CD8-positive, alpha-beta T cell (primary cell): ENCODE measurements around the gene IQSEC1. TPM values are rescaled to one million over a fixed set of nuclear protein-coding genes. Genes with fewer than 3 reads are reported as not detected.

Experiments used
- total RNA-seq, 46 experiments: library from RNA in 2 of 46; stranded (reverse) in 2 of 46; gene quantifications; one replicate each; pipeline ENCODE4 v1.2.3 and lab custom pipeline; 2021 to 2026

Gene IQSEC1
- total RNA-seq, 2 experiments from 2014 or later = 71.2 to 79.0 TPM

Other genes starting within 250 kb of the IQSEC1 start
- 1,000 to 10,000 TPM; 4,188 to 4,224 TPM for gene RPL32, start 231.9 kb downstream of the IQSEC1 start, total RNA-seq